GM19395 (cell line): Measurements from ENCODE around the gene NPHP1.
"Not testable (repeated sequence)": the region's sequence is repeated elsewhere in the genome, so short reads cannot be mapped to it uniquely, and the experiment has no call there.

ENCODE experiments used
- ATAC-seq: cut with Tn5 transposase; IDR thresholded peaks from one replicate; pipeline ENCODE4 v1.9.1; 2021; ENCODE audit warnings: mild to moderate bottlenecking, moderate library complexity; ENCODE audit not compliant: unreplicated experiment

Gene NPHP1

DNA sequence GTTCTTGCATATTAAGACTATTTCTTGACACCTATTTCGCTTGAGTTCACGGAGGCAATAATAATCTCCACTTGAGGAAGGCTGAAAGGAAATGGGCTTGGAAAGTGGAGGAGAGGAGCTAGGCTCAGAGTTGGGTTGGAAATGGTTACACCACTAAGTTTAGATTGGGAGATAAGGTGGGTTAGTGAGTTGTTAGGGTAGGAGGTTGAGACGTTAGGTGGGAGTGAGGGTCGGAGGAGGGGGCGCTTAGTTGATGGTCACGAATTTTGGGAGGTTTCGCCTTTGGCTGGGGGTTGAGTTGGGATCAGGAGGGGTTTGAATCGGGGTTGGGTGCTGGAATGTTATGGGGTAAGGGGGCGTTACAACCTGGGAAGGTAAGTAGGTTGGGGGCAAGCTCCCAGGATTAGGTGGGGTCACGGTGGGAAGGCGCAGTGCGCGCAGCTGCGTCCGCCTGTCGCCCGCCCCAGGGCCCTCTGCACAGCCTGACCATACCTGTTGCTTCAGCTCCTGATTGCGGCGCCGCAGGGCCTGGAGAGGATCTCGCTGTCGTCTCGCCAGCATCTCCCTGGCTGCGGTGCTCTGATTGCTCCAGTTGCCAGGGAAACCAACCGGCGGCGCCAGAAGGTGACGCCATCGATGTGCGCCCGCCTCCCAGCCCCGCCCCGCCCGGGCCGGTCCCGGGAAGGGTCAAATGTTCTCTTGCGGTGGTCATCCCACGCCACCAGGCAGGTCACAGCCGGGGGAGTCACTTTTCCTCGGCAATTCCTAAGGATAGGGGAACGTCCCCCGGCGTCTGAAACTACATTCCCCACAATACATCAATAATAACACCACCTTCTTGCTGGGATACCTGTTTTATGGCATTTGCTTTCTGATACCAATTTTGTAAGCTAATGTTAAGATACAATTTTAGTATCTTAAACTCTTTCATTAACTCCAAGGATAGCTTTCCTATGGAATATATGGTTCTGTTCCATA, at the start of gene NPHP1:
TSS of gene NPHP1 (minus strand) at position 606 of the 978 bp plus-strand sequence. CDS start at position 561, 45 bp downstream.
- peak; percentile 97 for ATAC-seq

- not testable (repeated sequence) for ATAC-seq
Observed at GRCh38 chr2:110248081-110248795, 43.4 kb upstream of the NPHP1 start.

GRCh38 chr2:110245488-110246435, 40.9 kb upstream of the NPHP1 start:
- not testable (repeated sequence) for ATAC-seq

GRCh38 chr2:110243283-110243682, 38.5 kb upstream of the NPHP1 start:
- not testable (repeated sequence) for ATAC-seq

GRCh38 chr2:110234514-110234913, 29.7 kb upstream of the NPHP1 start:
- ATAC-seq = not testable (repeated sequence)

- not testable (repeated sequence) for ATAC-seq
Observed at GRCh38 chr2:110229886-110230285, 25.1 kb upstream of the NPHP1 start.

DNA sequence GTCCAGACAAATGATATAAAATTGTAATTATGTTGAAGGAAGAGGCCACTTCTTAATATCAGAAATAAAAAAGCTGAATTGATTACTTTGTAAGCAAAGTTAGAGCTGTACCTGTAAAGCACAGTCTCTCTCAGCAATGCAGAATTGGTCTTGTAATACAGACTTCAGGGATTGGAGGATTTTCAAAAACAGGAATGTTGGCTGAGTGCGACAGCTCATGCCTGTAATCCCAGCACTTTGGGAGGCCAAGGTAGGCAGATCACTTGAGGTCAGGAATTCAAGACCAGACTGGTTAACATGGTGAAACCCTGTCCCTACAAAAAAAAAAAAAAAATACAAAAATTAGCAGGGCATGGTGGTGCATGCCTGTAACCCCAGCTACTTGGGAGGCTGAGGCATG, 17.8 kb upstream of the NPHP1 start:
- not testable (repeated sequence) for ATAC-seq

- no peak for ATAC-seq
Observed at GRCh38 chr2:110221938-110222337, 17.1 kb upstream of the NPHP1 start.

DNA sequence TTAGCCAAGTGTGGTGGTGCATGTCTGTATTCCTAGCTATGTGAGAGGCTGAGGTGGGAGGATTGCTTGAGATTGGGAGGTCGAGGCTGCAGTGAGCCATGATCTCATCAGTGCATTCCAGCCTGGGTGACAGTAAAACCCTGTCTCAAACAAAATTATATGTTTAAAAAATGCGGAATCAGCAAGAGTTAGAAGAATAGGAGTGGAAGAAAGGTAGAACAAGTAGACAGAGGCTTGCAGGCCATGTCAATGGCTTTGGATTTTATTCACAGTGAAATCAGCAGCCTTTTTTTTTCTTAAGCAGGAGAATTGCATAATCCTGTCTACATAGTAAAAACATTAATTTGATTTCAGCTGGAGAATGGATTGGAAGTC, 15.4 kb upstream of the NPHP1 start:
- ATAC-seq = no peak

DNA sequence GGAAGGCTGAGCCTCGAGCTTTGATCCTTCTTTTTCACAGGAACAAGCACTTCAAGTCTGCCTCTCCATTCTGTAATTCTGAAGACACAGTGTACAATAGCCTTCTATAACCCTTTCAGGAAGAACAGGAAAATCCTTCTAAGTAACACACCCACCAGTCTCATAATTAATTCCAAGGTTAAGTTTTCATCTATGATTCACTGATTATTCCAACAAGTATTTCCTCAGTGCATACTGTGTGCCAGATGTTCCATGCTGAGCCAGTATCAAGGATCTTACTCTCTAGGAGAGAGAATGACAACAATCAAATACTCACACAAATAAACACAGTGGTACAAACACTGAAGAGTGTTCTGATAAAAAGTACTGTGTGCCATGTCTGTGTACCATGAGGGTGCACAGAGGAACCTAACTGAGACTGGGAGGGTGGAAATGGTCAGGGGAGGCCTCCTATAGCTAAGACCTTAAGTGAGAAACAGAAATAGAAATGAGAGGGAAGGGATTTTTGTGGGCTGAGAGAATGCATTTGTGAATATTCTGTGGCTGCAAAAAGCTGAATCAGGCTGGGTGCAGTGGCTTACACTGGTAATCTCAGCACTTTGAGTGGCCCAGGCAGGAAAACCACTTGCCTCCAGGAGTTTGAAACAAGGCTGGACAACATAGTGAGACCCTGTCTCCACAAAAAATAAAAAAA, 14.8 kb upstream of the NPHP1 start:
- no peak for ATAC-seq

GRCh38 chr2:110218889-110219288, 14.1 kb upstream of the NPHP1 start:
- ATAC-seq = not testable (repeated sequence)

GRCh38 chr2:110216803-110217202, 12.0 kb upstream of the NPHP1 start:
- no peak for ATAC-seq

DNA sequence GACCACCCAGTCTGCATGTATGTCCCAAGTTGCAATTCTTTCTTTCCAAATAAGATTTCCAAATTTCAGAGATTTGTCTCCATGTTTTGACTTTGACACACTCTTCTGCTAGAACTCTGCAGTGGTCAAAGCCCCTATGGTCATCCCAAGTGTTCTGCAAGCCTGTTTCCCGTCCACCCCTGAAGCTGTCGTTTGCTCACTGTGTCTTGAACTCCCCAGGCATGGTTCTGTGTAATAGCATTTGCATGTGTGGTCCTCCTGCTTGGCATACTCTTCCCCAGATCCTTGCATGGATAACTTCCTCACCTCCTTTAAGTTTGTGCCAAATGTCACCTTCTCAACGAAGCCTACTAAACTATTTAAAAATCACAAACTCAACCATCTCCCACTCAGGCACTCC, 11.4 kb upstream of the NPHP1 start:
- ATAC-seq = no peak

DNA sequence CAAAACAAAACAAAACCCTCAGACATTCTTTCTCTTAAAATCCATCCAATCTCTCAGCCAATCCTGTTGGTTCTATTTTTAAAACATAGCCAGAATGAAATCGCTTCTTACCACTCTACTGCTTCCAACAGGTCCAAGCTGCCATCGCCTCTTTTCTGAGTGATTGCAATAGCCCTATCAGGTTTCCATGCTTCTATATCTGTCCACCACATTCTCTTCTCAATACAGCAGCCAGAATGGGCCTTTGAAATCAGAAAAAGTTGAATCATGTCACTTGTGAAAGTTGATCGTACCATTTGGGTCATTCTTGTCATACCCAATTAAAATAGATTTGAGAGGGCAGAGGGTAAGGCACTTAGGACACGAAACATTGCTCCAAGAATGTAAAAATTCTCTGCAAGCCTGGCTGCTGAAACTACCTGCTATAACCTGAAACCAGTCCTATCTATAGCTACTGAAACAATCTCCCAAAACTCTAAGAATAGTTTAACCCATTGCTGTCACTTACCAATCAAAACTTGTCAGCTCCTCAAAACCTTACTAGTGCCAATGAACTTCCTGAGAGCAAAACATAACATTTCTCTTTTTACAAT, 10.8 kb upstream of the NPHP1 start:
- ATAC-seq = no peak

DNA sequence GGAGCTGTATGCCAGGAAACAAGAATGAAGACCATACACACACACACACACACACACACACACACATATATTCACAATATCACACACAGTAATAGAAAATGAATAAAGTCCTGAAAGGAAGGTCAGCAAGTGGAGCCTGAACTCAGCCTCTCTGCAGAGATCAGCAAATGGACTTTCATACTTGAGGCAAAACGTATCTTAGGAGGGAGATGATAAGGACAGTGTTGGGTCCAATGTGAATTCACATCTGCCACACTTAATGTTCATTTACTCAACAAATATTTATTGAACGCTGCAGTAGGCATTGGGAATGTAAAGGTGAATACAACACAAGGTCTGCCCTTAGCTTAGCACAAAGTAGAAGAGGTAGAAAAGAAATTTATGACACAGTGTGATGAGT, 10.3 kb upstream of the NPHP1 start:
- ATAC-seq = no peak

DNA sequence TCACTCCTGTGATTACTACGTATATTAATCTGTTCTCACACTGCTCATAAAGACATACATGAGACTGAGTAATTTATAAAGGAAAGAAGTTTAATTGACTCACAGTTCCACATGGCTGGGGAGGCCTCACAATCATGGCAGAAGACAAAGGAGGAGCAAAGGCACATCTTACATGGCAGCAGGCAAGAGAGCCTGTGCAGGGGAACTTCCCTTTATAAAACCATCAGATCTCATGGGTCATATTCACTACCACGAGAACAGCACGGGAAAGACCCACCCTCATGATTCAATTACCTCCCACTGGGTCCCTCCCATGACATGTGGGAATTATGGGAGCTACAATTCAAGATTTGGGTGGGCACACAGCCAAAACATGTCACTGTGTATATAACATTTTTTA, 8.7 kb upstream of the NPHP1 start:
- ATAC-seq = not testable (repeated sequence)

DNA sequence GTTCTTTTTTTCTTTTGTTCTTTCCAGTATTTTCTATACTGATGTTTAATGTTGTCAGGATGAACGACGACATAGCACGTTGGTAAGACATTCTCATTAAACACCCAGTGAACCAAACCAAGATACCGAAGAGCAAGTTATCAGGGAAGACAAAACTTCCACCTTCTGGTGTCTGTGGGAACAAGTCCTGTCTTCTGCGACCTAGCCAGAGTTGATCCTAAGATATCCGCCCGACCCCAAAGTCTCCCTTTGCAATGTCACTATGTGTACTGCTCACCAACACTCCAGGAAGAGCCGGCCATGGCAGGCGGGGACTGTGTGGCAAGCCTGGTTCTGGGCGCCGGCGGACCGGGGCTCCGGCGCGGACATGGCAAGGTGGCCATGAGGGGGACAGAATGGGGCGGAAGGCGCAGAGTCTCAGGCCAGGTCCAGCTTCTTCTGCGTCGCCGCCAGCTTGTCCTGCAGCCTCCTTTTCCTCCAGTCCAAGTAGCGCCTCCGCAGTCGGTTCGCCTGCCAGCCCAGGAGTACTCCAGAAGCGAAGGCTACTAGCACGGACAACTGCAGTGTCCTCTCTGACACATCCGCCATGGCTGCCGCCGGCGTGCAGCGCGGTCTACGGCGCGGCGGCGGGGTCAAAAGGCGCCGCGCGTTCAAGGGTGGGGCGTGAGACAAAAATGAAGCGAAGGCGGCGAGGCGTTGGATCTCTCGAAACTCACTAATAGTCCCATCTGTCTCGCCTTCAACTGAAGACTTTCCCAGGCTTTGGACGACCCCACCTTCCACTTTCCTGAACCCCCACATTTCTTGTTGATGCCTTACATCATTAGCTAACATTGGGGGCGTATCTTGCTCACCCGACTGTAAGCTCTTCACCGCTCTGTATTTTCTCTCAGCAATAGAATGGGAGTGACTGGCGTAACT, 7.4 kb upstream of the NPHP1 start, which contains the start of gene MTLN:
TSS of gene MTLN (minus strand) at position 610 of the 921 bp plus-strand sequence. CDS start at position 588, 22 bp downstream.
- peak; percentile 80 for ATAC-seq

GRCh38 chr2:110205660-110206455, 1.0 kb upstream of the NPHP1 start:
- ATAC-seq = no peak
